HG03039 (cell line): Measurements from ENCODE around the gene MTNR1A.

Experiments used
- ATAC-seq: cut with Tn5 transposase; IDR thresholded peaks from one replicate; pipeline ENCODE4 v1.9.1; 2021; ENCODE audit warnings: mild to moderate bottlenecking, moderate library complexity; ENCODE audit not compliant: unreplicated experiment

Gene MTNR1A

GRCh38 chr4:186497043-186497442, 58.3 kb downstream of the MTNR1A start:
- ATAC-seq, result no peak

- ATAC-seq, result no peak
These were observed 60.9 kb downstream of the MTNR1A start for GRCh38 chr4:186494496-186494895.

- no peak for ATAC-seq
These were observed 67.6 kb downstream of the MTNR1A start for GRCh38 chr4:186487726-186488125.

GRCh38 chr4:186486172-186486571, 69.2 kb downstream of the MTNR1A start:
- ATAC-seq, result no peak

GRCh38 chr4:186485561-186486062, 69.8 kb downstream of the MTNR1A start:
- ATAC-seq, result no peak

GRCh38 chr4:186485150-186485549, 70.2 kb downstream of the MTNR1A start:
- ATAC-seq, result no peak

- ATAC-seq, result no peak
These were observed 71.7 kb downstream of the MTNR1A start for GRCh38 chr4:186483656-186484055.
